Activated CD4-positive, alpha-beta memory T cell treated with anti-CD3 and anti-CD28 coated beads, Interleukin-2, amount 10 ng/mL, durations not matched to agents 7 days and 5 days (primary cell): ENCODE data around the gene RNF212B. TPM values are rescaled to one million over a fixed set of nuclear protein-coding genes. Genes with fewer than 3 reads are reported as not detected.

ENCODE experiments used
- CTCF ChIA-PET: fragments of 350-600 bp; sonication (Branson Sonifier 250); formaldehyde crosslinking; loops from one replicate; lab custom pipeline; 2021; ENCODE audit warnings: antibody characterized with exemption, inconsistent platforms; lab: Charles Lee
- POLR2A ChIA-PET: fragments of 350-600 bp; sonication (Branson Sonifier 250); formaldehyde crosslinking; loops from one replicate; lab custom pipeline; 2021; ENCODE audit warnings: antibody characterized with exemption; lab: Charles Lee
- DNase-seq: peaks from one replicate; pipeline ENCODE4 v3.0.0-alpha.2; 2020
- H3K27ac Mint-ChIP-seq: one replicate; pipeline ENCODE4 v1.8.0; 2021; ENCODE audit warnings: mild to moderate bottlenecking, mixed read lengths
- H3K27me3 Mint-ChIP-seq: one replicate; pipeline ENCODE4 v1.8.0; 2021; ENCODE audit warnings: mixed read lengths
- H3K36me3 Mint-ChIP-seq: one replicate; pipeline ENCODE4 v1.8.0; 2021; ENCODE audit warnings: low read depth, mixed read lengths
- H3K4me1 Mint-ChIP-seq: one replicate; pipeline ENCODE4 v1.8.0; 2021; ENCODE audit warnings: mixed read lengths
- H3K4me3 Mint-ChIP-seq: one replicate; pipeline ENCODE4 v1.8.0; 2021; ENCODE audit warnings: mild to moderate bottlenecking, mixed read lengths
- H3K9me3 Mint-ChIP-seq: one replicate; pipeline ENCODE4 v1.8.0; 2021; ENCODE audit warnings: mixed read lengths
- total RNA-seq, 2 experiments: library from RNA; stranded (reverse); gene quantifications; one replicate each; pipeline ENCODE4 v1.2.3, GENCODE V29; 2021

The RNF212B gene
- total RNA-seq, 2 experiments from 2014 or later, result not detected

DNA sequence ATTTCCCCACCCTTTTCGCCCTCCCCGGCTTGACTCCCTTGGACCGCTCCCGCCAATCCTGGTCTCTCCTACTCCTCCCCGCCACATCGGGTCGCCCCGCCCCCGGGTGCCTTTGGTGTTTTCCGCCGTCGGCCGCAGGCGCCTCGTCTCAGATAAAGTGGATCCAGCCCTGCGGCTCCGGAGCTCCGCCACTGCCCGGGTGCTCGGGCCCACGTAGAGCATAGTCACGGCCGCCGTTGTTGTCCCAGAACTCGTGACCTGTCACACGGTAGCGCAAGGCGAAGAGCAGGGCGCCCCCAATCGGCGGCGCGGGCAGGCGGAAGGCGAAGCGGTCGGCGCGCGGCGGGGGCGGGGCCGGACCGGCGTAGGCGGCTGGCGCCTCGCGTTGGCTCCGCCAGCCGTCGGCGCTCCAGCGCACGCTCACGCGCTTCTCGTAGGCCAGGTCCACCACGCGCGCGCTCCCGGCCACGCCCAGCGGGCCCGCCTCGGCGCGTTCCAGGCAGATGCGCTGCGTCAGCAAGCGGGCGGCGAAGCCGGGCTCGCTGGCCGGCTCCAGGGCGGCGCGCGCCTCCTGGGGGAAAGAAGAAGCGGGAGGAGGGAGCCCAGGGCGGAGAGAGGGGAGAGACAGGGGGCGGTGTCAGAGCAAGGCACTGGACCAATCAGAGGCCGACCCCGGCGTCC lies 63.7 kb downstream of the RNF212B start:
- peaks cover 33% of the 10 kb centered on the region for H3K36me3 Mint-ChIP-seq
- peak overlapping the region; percentile 93 for H3K4me3 Mint-ChIP-seq
- CTCF ChIA-PET, result interaction anchor here (0.6 to 9.2 kb wide), 15 partner anchors 9 to 233 kb away, joined by 3 to 78 read pairs (median 4); partner anchors contain the start of genes C14orf119, CEBPE, HOMEZ and PABPN1
- POLR2A ChIA-PET, result interaction anchor here (0.8 to 14.2 kb wide), 21 partner anchors 9 to 859 kb away, joined by 3 to 282 read pairs (median 7); partner anchors contain the start of genes ACIN1, C14orf119, HOMEZ and IRF9
- no peaks in the 10 kb centered on the region for H3K9me3 Mint-ChIP-seq
- peaks cover 31% of the 10 kb centered on the region for H3K4me1 Mint-ChIP-seq
- peak; percentile 98 for DNase-seq
- H3K27me3 Mint-ChIP-seq, result peaks cover 8% of the 10 kb centered on the region
- H3K27ac Mint-ChIP-seq, result peak overlapping the region; percentile 95

DNA sequence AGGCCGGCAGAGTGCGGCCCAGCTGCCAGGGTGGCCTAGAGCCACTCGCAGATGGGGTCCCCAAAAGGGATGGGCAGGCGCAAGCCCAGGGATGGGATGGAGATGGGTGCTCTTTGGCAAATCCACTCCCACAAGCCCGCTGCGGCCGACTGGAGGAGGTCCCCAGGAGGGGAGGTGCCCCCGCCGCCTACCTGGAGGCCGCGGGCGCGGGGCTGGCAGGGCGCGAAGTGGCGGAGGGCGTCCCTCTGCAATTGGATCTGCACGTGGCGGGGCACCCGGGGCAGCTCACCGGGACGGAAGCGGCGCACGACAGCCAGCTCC lies 64.2 kb downstream of the RNF212B start:
- H3K4me3 Mint-ChIP-seq, result peak overlapping the region; percentile 88
- peak overlapping the region; percentile 95 for H3K27ac Mint-ChIP-seq
- no peaks in the 10 kb centered on the region for H3K9me3 Mint-ChIP-seq
- H3K36me3 Mint-ChIP-seq, result peaks cover 28% of the 10 kb centered on the region
- POLR2A ChIA-PET, result interaction anchor here (0.8 to 14.2 kb wide), 20 partner anchors 9 to 859 kb away, joined by 3 to 282 read pairs (median 6); partner anchors contain the start of genes ACIN1, C14orf119, HOMEZ and IRF9
- CTCF ChIA-PET, result interaction anchor here (0.6 to 9.2 kb wide), 8 partner anchors 9 to 206 kb away, joined by 3 to 78 read pairs (median 8); partner anchors contain the start of genes C14orf119, HOMEZ and PABPN1
- H3K27me3 Mint-ChIP-seq, result peaks cover 8% of the 10 kb centered on the region
- H3K4me1 Mint-ChIP-seq, result peaks cover 31% of the 10 kb centered on the region
- no peak for DNase-seq

DNA sequence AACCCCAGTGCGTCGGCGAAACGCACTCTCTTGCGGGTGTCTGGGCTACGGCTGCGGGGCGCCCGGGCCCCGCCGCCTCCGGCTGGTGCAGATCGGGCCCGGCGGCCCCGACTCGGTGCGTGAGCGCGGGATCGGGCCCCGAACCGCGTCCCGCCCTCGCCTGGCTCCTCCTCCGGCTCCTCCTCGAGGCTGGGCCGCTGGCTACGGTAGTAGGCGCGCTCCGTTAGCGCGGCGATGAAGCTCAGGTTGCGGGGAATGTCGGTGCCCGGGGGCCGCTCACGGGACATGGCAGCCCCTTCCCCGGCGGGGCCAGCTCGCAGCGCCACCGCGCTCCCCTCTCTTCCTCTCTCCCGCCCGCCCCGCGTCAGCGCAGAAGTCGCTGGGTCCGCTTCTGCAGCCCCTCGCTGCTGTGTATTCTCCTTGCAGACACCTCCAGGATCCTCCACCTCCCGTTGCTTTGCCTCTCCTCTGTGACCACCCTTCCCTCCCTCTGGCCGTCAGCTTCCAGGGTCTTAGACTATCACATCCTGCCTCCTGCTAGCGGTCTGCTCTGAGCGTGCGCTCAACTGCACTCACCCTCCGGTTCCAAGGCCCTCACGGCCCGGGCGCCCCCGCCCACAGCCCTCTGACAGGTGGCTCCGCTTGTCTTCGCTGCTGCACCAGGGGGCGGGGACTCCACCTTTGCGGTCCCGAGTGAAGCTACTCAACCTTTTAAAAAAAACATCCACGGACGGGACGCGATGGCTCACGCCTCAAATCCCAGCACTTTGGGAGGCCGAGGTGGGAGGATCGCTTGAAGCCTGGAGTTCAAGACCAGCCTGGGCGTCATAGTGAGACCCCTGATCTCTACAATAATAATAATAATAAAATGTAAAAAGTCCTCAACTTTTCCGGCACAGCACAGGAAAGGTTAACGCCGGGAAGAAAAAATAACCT lies 64.8 kb downstream of the RNF212B start, which contains the start of gene PPP1R3E:
TSS of gene PPP1R3E (minus strand) at position 570 of the 936 bp plus-strand sequence. CDS start at position 287, 283 bp downstream.
- Mint-ChIP-seq H3K27ac (peak within 1 kb of the TSS; percentile 97), H3K27me3 (peaks cover 8% of the 10 kb centered on the region), H3K36me3 (peaks cover 22% of the 10 kb centered on the region), H3K4me1 (peaks cover 31% of the 10 kb centered on the region), H3K4me3 (peak within 1 kb of the TSS; percentile 97), H3K9me3 (no peaks in the 10 kb centered on the region)
- DNase-seq, result peak; percentile 83
- POLR2A ChIA-PET, result interaction anchor here (0.7 to 14.2 kb wide), 20 partner anchors 9 to 858 kb away, joined by 3 to 282 read pairs (median 4); partner anchors contain the start of genes ACIN1, C14orf119, HOMEZ and IRF9
- CTCF ChIA-PET, result interaction anchor here (0.6 to 9.2 kb wide), 9 partner anchors 10 to 234 kb away, joined by 3 to 78 read pairs (median 5); partner anchors contain the start of genes HOMEZ and PABPN1

DNA sequence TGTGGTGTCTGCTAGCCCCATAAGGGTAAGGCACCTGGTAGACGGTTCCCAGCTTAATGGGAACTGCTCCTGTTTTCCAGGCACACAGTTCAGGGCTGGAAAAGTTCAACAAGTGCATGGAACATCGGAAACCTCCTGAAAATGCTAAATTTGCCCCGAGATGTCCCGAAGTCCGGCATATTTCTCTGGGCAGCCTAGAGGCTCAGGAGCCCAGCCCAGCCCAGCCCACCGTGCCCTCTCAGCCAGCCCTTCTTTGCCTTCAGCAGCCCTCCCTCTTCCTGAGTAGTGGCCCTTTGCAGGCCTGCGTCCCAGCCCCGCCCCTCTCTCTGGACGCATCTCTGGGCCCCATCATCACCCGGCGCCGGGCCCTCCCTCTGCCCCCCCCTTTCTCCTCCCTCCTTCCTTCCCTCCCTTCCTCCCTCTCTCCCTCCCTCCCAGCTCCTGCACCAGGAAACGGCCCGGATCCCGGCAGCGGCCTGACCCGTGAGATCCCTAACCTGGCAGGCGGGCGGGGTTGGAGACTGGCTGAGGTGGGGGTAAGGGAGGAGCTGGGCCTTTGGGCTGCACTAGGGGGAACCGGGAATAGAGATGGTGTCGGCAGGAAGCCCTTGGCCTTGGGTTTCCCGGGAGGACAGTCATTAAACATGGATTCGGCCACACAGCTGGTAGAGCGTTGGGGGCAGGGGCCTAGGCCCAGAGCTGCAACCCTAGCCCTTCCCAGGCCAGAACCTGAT lies 68.8 kb downstream of the RNF212B start, which contains the start of gene BCL2L2:
TSS of gene BCL2L2 (plus strand) at position 422 of the 734 bp plus-strand sequence. CDS start 935 bp downstream, outside the sequence.
- H3K27ac Mint-ChIP-seq, result no peak within 1 kb of the TSS
- ChIA-PET CTCF (interaction anchor here (1.4 to 1.5 kb wide), 2 partner anchors 14 to 20 kb away, joined by 3 to 4 read pairs; no protein-coding TSS in a partner anchor), POLR2A (interaction anchor here (1.6 to 14.2 kb wide), 2 partner anchors 15 to 20 kb away, joined by 3 to 282 read pairs; partner anchors contain the start of genes HOMEZ and PABPN1)
- H3K36me3 Mint-ChIP-seq, result peaks cover 3% of the 10 kb centered on the region
- no peaks in the 10 kb centered on the region for H3K9me3 Mint-ChIP-seq
- peaks cover 13% of the 10 kb centered on the region for H3K27me3 Mint-ChIP-seq
- H3K4me3 Mint-ChIP-seq, result peak within 1 kb of the TSS; percentile 46
- H3K4me1 Mint-ChIP-seq, result peaks cover 15% of the 10 kb centered on the region
- peak; percentile 31 for DNase-seq

DNA sequence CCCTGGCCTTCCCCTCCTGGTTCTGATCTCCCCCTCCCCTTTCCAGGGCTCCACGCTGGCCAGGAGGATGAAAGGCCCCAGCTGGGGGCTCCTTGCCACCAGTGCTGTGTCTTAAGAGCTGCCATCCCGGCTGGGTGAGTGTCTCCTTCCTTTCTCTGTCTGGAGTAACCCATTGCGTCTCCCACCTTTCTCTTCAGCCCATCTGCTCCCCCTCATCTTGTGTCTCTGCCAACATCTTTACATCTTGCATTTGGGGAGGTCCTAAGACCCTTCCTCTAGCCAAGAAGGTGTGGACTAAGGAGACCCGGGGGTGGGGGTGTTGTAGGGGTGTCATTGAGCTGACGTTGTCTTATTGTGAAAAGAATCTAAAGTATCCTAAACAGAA lies 69.4 kb downstream of the RNF212B start:
- Mint-ChIP-seq H3K27ac (no peak overlapping the region), H3K4me3 (peak overlapping the region; percentile 14)

DNA sequence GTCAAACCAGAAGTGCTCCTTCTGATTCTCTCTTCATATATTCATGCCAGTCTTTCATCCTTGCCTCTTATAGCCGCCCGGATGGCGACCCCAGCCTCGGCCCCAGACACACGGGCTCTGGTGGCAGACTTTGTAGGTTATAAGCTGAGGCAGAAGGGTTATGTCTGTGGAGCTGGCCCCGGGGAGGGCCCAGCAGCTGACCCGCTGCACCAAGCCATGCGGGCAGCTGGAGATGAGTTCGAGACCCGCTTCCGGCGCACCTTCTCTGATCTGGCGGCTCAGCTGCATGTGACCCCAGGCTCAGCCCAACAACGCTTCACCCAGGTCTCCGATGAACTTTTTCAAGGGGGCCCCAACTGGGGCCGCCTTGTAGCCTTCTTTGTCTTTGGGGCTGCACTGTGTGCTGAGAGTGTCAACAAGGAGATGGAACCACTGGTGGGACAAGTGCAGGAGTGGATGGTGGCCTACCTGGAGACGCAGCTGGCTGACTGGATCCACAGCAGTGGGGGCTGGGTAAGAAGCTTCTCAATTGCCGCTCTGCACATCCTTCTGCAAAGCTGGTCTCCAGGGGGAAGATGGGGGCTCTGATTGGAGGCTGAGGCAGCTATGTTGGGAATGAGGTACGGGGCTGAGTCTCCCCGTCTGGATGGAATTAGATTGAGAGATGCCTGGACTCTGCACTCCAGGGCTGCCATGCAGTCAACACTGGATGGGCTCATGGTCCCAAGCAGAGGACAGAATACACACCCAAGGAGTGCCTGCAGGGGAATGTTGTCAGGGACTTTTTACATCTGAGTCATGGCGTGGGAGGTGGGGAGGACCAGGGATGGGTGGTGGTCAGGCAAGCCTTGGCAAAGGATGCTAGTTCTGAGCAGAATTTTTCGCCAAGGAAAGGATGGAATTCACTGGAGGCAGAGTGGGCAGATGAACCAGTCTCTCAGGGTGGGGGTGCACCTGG lies 70.2 kb downstream of the RNF212B start:
- CTCF ChIA-PET, result interaction anchor here (0.9 to 1.4 kb wide), 2 partner anchors 19 to 45 kb away, joined by 3 read pairs; partner anchors contain the start of gene SLC22A17
- Mint-ChIP-seq H3K4me3 (no peak overlapping the region), H3K36me3 (no peaks in the 10 kb centered on the region), H3K27me3 (peaks cover 13% of the 10 kb centered on the region), H3K27ac (no peak overlapping the region), H3K9me3 (no peaks in the 10 kb centered on the region), H3K4me1 (peaks cover 10% of the 10 kb centered on the region)
- DNase-seq, result no peak
- POLR2A ChIA-PET, result interaction anchor here (14.2 kb wide), 1 partner anchor 14 kb away, joined by 282 read pairs; the partner anchor contains the start of gene PABPN1

More for the DNA sequence above, 69.4 kb downstream of the RNF212B start:
- ChIA-PET CTCF (interaction anchor here (1.4 kb wide), 1 partner anchor 20 kb away, joined by 3 read pairs; no protein-coding TSS in a partner anchor), POLR2A (interaction anchor here (1.6 to 14.2 kb wide), 2 partner anchors 14 to 21 kb away, joined by 3 to 282 read pairs; partner anchors contain the start of genes HOMEZ and PABPN1)
- DNase-seq, result no peak
- H3K36me3 Mint-ChIP-seq, result peaks cover 3% of the 10 kb centered on the region
- H3K9me3 Mint-ChIP-seq, result no peaks in the 10 kb centered on the region
- peaks cover 13% of the 10 kb centered on the region for H3K27me3 Mint-ChIP-seq
- peaks cover 15% of the 10 kb centered on the region for H3K4me1 Mint-ChIP-seq

DNA sequence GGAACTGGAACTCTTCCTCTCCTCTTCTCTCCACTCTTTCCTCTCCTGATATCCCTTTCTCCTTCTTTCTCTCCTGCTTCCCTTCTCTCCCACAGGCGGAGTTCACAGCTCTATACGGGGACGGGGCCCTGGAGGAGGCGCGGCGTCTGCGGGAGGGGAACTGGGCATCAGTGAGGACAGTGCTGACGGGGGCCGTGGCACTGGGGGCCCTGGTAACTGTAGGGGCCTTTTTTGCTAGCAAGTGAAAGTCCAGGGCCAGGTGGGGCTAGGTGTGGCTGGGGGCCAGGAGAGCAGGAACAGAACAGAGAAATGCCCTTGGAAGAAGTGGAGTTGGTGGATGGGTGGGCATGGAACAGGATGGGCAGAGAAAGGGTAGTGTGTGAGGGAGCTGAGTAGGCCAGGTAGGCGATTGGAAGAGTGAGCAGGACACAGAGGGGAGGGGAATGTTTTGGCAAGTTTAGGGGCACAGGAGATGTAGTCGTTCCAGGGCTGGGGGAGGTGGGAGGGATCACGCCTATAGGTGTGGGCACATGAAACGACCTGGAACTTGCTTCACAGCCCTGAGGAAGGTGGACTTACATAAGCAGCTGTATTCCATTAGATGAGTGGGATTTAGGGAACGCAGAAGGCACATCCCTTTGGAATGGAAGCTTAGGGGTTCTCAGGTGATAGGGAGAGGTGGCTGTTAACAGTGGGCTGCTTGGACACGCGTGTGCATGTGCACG lies 71.1 kb downstream of the RNF212B start:
- DNase-seq, result no peak
- Mint-ChIP-seq H3K4me3 (no peak overlapping the region), H3K9me3 (no peaks in the 10 kb centered on the region), H3K4me1 (peaks cover 7% of the 10 kb centered on the region), H3K36me3 (no peaks in the 10 kb centered on the region), H3K27me3 (peaks cover 11% of the 10 kb centered on the region), H3K27ac (no peak overlapping the region)
- POLR2A ChIA-PET, result interaction anchor here (14.2 kb wide), 1 partner anchor 13 kb away, joined by 282 read pairs; the partner anchor contains the start of gene PABPN1
- CTCF ChIA-PET, result interaction anchor here (0.6 kb wide), 1 partner anchor 780 kb away, joined by 4 read pairs; no protein-coding TSS in a partner anchor

DNA sequence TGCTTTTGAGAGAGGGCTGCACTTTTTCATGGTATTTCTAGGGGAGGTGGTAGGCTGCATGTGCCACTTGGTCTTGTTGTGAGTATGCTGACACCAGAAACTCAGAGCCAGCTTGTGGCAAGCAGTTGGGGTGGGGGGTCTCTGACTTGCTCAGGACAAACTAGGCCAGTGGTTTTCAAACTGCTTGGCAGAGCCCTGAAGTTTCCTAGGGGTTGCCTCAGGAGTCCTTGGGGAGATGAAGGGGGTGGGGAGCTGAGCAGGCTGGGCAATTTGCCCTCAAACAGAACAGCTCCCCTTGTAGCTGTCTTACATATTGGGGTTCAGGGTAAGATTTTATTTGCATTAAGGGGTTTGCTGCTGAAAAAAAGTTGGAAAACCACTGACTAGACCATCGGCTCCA lies 72.8 kb downstream of the RNF212B start:
- peaks cover 7% of the 10 kb centered on the region for H3K4me1 Mint-ChIP-seq

DNA sequence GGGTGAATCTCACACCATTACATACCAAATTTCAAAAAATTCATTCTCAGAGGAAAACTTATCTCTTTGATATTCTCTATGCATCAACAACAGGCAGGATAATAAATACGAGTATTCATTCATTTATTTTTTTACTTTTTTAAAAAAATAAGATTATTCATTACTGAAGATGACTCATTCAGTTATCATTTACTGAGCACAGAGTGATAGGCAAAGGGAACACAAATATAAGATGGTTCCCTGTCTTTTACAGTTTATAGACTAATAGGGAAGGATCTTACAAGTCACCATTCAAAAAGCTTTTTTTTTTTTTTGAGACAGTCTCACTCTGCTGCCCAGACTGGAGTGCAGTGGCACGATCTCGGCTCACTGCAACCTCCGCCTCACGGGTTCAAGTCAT lies 78.6 kb downstream of the RNF212B start:
- CTCF ChIA-PET, result interaction anchor here (0.8 kb wide), 1 partner anchor 64 kb away, joined by 3 read pairs; no protein-coding TSS in a partner anchor
- peaks cover 5% of the 10 kb centered on the region for H3K9me3 Mint-ChIP-seq
- DNase-seq, result no peak
- peaks cover 13% of the 10 kb centered on the region for H3K4me1 Mint-ChIP-seq
- POLR2A ChIA-PET, result interaction anchor here (1.0 to 1.3 kb wide), 2 partner anchors 13 to 309 kb away, joined by 4 to 5 read pairs; partner anchors contain the start of gene PPP1R3E
- no peak overlapping the region for H3K4me3 Mint-ChIP-seq
- H3K27ac Mint-ChIP-seq, result no peak overlapping the region
- peaks cover 8% of the 10 kb centered on the region for H3K36me3 Mint-ChIP-seq
- H3K27me3 Mint-ChIP-seq, result no peaks in the 10 kb centered on the region

More for the DNA sequence above, 72.8 kb downstream of the RNF212B start:
- Mint-ChIP-seq H3K36me3 (no peaks in the 10 kb centered on the region), H3K9me3 (no peaks in the 10 kb centered on the region), H3K27me3 (peaks cover 11% of the 10 kb centered on the region), H3K27ac (no peak overlapping the region), H3K4me3 (no peak overlapping the region)
- ChIA-PET POLR2A (interaction anchor here (2.9 to 14.2 kb wide), 2 partner anchors 8 to 11 kb away, joined by 12 to 282 read pairs; partner anchors contain the start of genes PABPN1 and PPP1R3E), CTCF (interaction anchor here (0.9 kb wide), 1 partner anchor 12 kb away, joined by 3 read pairs; no protein-coding TSS in a partner anchor)
- DNase-seq, result no peak
